ENCODE measurements around the gene PCDH19.

PCDH19 gene

DNA sequence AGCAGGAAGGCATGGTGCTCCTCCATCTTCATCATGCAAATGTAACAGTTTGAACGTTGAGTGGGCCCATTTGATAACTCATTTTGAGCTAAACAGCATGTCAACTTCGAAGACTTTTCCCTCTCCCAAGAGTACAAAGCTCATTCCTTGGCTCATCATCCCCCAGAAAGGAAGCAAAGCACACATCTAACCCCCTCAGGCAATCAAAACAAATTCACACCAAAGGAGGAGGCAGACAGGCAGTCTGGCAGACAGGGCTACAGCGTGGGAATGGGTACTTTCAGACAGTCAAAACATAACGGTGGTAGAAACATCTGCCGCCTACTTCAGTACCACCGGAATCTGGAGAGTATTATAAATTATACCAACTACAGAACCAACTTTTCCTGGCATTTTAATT is 81.7 kb downstream of the PCDH19 start:
- H3K27ac ChIP-seq (ENCODE audit: low read depth, low read length), result no peak overlapping the region
- no peaks in the 10 kb centered on the region for H3K4me1 ChIP-seq (ENCODE audit: control insufficient read depth, insufficient read depth, low read length)
- H3K27me3 ChIP-seq (ENCODE audit: control insufficient read depth, insufficient read depth, low read length), result no peaks in the 10 kb centered on the region
- H3K4me3 ChIP-seq (ENCODE audit: low read length), result no peak overlapping the region
- H3K36me3 ChIP-seq (ENCODE audit: control insufficient read depth, insufficient read depth, low read length), result no peaks in the 10 kb centered on the region
- no peak overlapping the region for H3K9ac ChIP-seq (ENCODE audit: low read length)

GRCh38 chrX:100319716-100320115 is 90.4 kb downstream of the PCDH19 start:
- Histone ChIP-seq H3K27ac (ENCODE audit: low read depth, low read length) (no peak overlapping the region), H3K36me3 (ENCODE audit: control insufficient read depth, insufficient read depth, low read length) (no peaks in the 10 kb centered on the region), H3K9ac (ENCODE audit: low read length) (no peak overlapping the region), H3K4me1 (ENCODE audit: control insufficient read depth, insufficient read depth, low read length) (no peaks in the 10 kb centered on the region), H3K27me3 (ENCODE audit: control insufficient read depth, insufficient read depth, low read length) (no peaks in the 10 kb centered on the region), H3K4me3 (ENCODE audit: low read length) (no peak overlapping the region)

GRCh38 chrX:100316987-100317386 is 93.1 kb downstream of the PCDH19 start:
- Histone ChIP-seq H3K9ac (ENCODE audit: low read length) (no peak overlapping the region), H3K27me3 (ENCODE audit: control insufficient read depth, insufficient read depth, low read length) (no peaks in the 10 kb centered on the region), H3K4me1 (ENCODE audit: control insufficient read depth, insufficient read depth, low read length) (no peaks in the 10 kb centered on the region), H3K4me3 (ENCODE audit: low read length) (no peak overlapping the region), H3K36me3 (ENCODE audit: control insufficient read depth, insufficient read depth, low read length) (no peaks in the 10 kb centered on the region), H3K27ac (ENCODE audit: low read depth, low read length) (no peak overlapping the region)

- Histone ChIP-seq H3K9ac (ENCODE audit: low read length) (no peak overlapping the region), H3K27me3 (ENCODE audit: control insufficient read depth, insufficient read depth, low read length) (no peaks in the 10 kb centered on the region), H3K36me3 (ENCODE audit: control insufficient read depth, insufficient read depth, low read length) (no peaks in the 10 kb centered on the region), H3K4me1 (ENCODE audit: control insufficient read depth, insufficient read depth, low read length) (no peaks in the 10 kb centered on the region), H3K4me3 (ENCODE audit: low read length) (no peak overlapping the region), H3K27ac (ENCODE audit: low read depth, low read length) (no peak overlapping the region)
Observed at GRCh38 chrX:100315566-100315965, 94.5 kb downstream of the PCDH19 start.

DNA sequence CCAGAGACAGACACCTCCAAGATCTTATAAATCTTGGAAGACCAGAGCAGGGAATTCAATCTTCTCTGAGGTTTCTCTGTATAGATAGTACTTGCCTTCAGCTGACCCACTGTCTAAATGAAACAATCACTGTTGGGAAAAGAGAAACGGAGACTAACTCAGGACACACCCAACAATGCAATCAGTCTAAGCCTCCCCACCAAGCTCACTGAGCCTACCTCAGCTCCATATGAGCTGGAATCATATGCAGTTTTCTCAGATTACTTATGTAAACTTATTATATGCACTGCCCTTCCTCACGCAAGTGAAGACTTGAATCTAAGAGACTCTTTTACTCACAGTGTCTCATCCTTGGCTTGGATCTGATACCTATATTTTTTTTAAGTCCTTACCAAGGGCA is 110.5 kb downstream of the PCDH19 start:
- Histone ChIP-seq H3K27me3 (ENCODE audit: control insufficient read depth, insufficient read depth, low read length) (no peaks in the 10 kb centered on the region), H3K27ac (ENCODE audit: low read depth, low read length) (no peak overlapping the region), H3K4me1 (ENCODE audit: control insufficient read depth, insufficient read depth, low read length) (no peaks in the 10 kb centered on the region), H3K36me3 (ENCODE audit: control insufficient read depth, insufficient read depth, low read length) (no peaks in the 10 kb centered on the region), H3K4me3 (ENCODE audit: low read length) (no peak overlapping the region), H3K9ac (ENCODE audit: low read length) (no peak overlapping the region)

- Histone ChIP-seq H3K27me3 (ENCODE audit: control insufficient read depth, insufficient read depth, low read length) (no peaks in the 10 kb centered on the region), H3K27ac (ENCODE audit: low read depth, low read length) (no peak overlapping the region), H3K4me3 (ENCODE audit: low read length) (no peak overlapping the region), H3K36me3 (ENCODE audit: control insufficient read depth, insufficient read depth, low read length) (no peaks in the 10 kb centered on the region), H3K4me1 (ENCODE audit: control insufficient read depth, insufficient read depth, low read length) (no peaks in the 10 kb centered on the region), H3K9ac (ENCODE audit: low read length) (no peak overlapping the region)
Observed at GRCh38 chrX:100297728-100298127, 112.3 kb downstream of the PCDH19 start.

- no peaks in the 10 kb centered on the region for H3K27me3 ChIP-seq (ENCODE audit: control insufficient read depth, insufficient read depth, low read length)
- no peaks in the 10 kb centered on the region for H3K4me1 ChIP-seq (ENCODE audit: control insufficient read depth, insufficient read depth, low read length)
Observed at GRCh38 chrX:100296183-100296753, 113.8 kb downstream of the PCDH19 start.

DNA sequence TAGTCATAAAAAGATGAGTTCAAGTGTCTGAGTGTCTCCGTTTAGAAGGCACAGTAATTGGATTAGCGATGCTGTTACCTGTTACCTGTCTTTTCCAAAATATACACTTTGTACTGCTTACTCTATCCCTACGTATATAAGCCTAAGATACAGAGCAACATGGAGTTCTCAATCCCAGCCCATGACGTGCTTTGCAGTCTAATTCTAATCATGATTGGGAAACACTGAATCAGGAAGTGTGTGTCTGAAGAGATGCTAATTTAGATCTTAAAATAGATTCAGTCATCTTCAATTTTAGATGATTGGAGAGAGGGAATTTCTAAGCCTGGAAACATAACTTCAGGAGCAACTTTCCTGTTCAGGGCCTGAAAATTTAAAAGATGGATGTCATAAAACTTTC is 115.1 kb downstream of the PCDH19 start:
- Histone ChIP-seq H3K27me3 (ENCODE audit: control insufficient read depth, insufficient read depth, low read length) (peaks cover 2% of the 10 kb centered on the region), H3K4me1 (ENCODE audit: control insufficient read depth, insufficient read depth, low read length) (no peaks in the 10 kb centered on the region), H3K27ac (ENCODE audit: low read depth, low read length) (no peak overlapping the region), H3K36me3 (ENCODE audit: control insufficient read depth, insufficient read depth, low read length) (no peaks in the 10 kb centered on the region), H3K9ac (ENCODE audit: low read length) (no peak overlapping the region), H3K4me3 (ENCODE audit: low read length) (no peak overlapping the region)

More at GRCh38 chrX:100296183-100296753, 113.8 kb downstream of the PCDH19 start:
- Histone ChIP-seq H3K27ac (ENCODE audit: low read depth, low read length) (no peak overlapping the region), H3K36me3 (ENCODE audit: control insufficient read depth, insufficient read depth, low read length) (no peaks in the 10 kb centered on the region), H3K4me3 (ENCODE audit: low read length) (no peak overlapping the region), H3K9ac (ENCODE audit: low read length) (no peak overlapping the region)

GRCh38 chrX:100289066-100289558 is 121.0 kb downstream of the PCDH19 start:
- Histone ChIP-seq H3K4me3 (ENCODE audit: low read length) (no peak overlapping the region), H3K4me1 (ENCODE audit: control insufficient read depth, insufficient read depth, low read length) (no peaks in the 10 kb centered on the region), H3K36me3 (ENCODE audit: control insufficient read depth, insufficient read depth, low read length) (no peaks in the 10 kb centered on the region), H3K9ac (ENCODE audit: low read length) (no peak overlapping the region), H3K27me3 (ENCODE audit: control insufficient read depth, insufficient read depth, low read length) (peaks cover 3% of the 10 kb centered on the region), H3K27ac (ENCODE audit: low read depth, low read length) (no peak overlapping the region)

DNA sequence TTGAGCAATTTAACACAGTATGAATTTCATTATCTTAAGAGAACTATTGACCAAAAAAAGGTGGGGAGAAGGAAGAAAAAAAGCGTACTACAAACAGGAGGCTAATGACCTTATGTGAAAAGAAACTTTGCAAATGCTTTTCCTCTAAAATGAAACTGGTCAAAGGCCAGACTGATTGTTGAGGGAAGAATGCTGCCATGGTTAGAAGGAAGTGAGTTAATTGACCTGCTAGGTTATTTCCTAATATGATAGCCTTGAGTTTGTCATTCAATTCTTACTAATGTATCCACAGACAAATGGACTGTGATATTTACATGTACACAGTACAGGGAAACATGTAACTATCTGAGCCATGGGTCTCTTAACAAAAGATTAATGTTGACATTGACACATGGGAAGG is 132.8 kb downstream of the PCDH19 start:
- H3K9ac ChIP-seq (ENCODE audit: low read length), result no peak overlapping the region
- no peaks in the 10 kb centered on the region for H3K36me3 ChIP-seq (ENCODE audit: control insufficient read depth, insufficient read depth, low read length)
- H3K27me3 ChIP-seq (ENCODE audit: control insufficient read depth, insufficient read depth, low read length), result peaks cover 2% of the 10 kb centered on the region
- H3K27ac ChIP-seq (ENCODE audit: low read depth, low read length), result no peak overlapping the region
- no peaks in the 10 kb centered on the region for H3K4me1 ChIP-seq (ENCODE audit: control insufficient read depth, insufficient read depth, low read length)
- H3K4me3 ChIP-seq (ENCODE audit: low read length), result no peak overlapping the region

DNA sequence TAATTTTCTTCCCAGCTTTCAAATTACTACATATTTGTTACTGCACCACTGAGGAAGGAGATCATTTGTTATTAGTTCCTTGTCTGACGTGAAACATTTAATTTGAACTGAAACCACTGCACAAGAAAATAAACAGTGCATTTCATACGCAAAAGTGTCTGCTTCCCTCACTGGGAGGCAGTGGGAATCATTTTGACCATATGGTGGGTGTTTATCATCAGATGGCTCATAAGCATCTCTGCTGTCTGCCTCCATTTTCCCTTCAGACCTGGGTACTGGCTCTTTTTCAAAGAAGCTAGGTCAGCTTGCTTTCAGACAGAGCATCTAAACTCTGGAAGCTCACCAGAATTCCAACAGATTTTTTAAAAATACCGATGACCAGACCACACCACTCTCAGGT is 135.2 kb downstream of the PCDH19 start:
- peaks cover 2% of the 10 kb centered on the region for H3K27me3 ChIP-seq (ENCODE audit: control insufficient read depth, insufficient read depth, low read length)
- H3K36me3 ChIP-seq (ENCODE audit: control insufficient read depth, insufficient read depth, low read length), result no peaks in the 10 kb centered on the region
- H3K4me1 ChIP-seq (ENCODE audit: control insufficient read depth, insufficient read depth, low read length), result no peaks in the 10 kb centered on the region
- no peak overlapping the region for H3K9ac ChIP-seq (ENCODE audit: low read length)
- H3K27ac ChIP-seq (ENCODE audit: low read depth, low read length), result no peak overlapping the region
- no peak overlapping the region for H3K4me3 ChIP-seq (ENCODE audit: low read length)

DNA sequence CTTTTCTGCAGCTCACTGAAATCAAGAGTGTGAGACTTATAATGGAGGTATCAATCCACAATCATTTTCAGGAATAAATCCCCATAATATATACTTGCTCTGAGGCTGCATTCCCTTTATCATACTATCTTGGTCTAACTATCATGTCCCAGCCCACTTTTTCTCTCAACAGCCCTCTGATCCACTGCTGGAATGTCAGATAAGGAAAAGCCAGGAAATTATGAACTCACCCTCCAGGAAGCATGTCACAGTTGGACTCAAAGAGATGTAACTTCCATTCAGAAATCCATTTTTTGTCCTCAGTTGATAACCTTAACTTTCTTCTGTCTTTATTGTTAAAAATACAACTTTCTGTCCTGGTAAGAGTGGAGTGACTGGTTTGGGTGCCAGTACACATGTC is 144.9 kb downstream of the PCDH19 start:
- H3K9ac ChIP-seq (ENCODE audit: low read length), result no peak overlapping the region
- no peaks in the 10 kb centered on the region for H3K4me1 ChIP-seq (ENCODE audit: control insufficient read depth, insufficient read depth, low read length)
- H3K36me3 ChIP-seq (ENCODE audit: control insufficient read depth, insufficient read depth, low read length), result no peaks in the 10 kb centered on the region
- H3K4me3 ChIP-seq (ENCODE audit: low read length), result no peak overlapping the region
- H3K27me3 ChIP-seq (ENCODE audit: control insufficient read depth, insufficient read depth, low read length), result no peaks in the 10 kb centered on the region
- H3K27ac ChIP-seq (ENCODE audit: low read depth, low read length), result no peak overlapping the region

- Histone ChIP-seq H3K27ac (ENCODE audit: low read depth, low read length) (no peak overlapping the region), H3K36me3 (ENCODE audit: control insufficient read depth, insufficient read depth, low read length) (no peaks in the 10 kb centered on the region), H3K9ac (ENCODE audit: low read length) (no peak overlapping the region), H3K4me3 (ENCODE audit: low read length) (no peak overlapping the region), H3K4me1 (ENCODE audit: control insufficient read depth, insufficient read depth, low read length) (no peaks in the 10 kb centered on the region), H3K27me3 (ENCODE audit: control insufficient read depth, insufficient read depth, low read length) (no peaks in the 10 kb centered on the region)
Observed at GRCh38 chrX:100264200-100264599, 145.9 kb downstream of the PCDH19 start.

Data from rectal smooth muscle tissue (tissue), 1 donor.